ENCODE results near the gene LBH.

Gene LBH

GRCh38 chr2:30235859-30236535 lies 4.7 kb downstream of the LBH start:
- no peak for FAIRE-seq

DNA sequence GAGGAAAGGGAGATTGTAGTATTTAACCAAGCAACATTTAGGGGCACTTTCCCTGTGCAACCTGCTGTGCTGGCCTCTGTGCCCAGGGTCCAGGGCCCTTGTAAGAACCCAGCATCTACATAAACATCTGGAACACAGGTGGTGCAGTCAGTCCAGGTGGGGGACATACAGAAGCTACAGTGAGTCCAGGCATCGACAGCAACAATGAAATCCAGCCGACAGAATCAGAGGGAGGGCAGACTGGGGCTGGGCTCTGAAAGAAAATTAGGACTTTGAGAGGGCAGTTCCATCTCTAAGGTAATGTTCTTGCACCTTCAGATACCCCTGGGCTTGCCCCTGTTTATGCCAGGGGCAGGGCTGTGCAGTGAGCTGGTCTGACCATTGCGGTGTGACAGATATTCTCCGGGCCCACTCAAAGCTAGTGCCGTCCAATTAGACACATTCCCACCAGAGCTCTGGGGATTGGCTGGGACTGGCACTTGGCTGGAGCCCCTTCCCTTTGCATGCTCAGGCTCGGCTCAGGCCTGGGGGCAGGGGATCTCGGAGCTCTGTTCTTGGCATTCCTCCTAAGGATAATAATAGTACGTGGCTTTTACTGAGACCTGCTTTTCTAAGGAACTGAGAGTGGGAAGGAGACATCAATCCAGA lies 5.4 kb downstream of the LBH start:
- no peak for FAIRE-seq

DNA sequence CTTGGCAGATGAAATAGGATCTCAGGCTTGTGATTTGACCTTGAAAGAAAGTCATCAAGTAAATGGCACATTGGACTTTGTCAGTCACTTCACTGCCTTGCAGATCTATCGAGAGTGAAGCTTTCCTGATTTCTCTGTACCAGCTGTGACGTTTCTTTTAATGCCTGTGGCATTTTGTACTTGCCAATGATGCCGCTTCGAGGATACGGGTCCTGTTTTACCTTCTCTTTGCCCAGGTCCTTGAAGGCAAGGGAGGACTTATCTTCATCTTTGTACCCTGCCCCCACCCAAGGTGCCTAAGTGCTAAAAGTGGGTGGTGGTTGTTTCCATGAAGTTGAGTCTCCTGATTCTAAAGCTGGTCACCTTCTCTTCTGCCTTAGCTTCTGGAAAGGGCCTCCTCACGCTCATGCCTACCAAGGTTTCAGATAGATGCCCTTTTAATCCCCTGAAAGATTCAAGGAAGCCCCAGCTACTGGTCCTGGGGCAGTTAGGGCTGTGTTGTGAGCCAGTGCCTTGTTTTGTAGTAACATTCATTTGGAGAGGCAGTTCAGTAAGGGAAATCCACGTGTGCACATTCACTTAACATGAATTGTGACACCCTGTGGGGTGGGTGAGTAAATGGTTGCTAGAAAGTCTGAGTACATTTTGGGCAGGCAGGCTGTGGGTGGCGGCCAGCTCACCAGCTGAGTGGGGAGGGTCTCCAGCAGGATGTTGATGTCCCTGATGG lies 6.1 kb downstream of the LBH start:
- no peak for FAIRE-seq

DNA sequence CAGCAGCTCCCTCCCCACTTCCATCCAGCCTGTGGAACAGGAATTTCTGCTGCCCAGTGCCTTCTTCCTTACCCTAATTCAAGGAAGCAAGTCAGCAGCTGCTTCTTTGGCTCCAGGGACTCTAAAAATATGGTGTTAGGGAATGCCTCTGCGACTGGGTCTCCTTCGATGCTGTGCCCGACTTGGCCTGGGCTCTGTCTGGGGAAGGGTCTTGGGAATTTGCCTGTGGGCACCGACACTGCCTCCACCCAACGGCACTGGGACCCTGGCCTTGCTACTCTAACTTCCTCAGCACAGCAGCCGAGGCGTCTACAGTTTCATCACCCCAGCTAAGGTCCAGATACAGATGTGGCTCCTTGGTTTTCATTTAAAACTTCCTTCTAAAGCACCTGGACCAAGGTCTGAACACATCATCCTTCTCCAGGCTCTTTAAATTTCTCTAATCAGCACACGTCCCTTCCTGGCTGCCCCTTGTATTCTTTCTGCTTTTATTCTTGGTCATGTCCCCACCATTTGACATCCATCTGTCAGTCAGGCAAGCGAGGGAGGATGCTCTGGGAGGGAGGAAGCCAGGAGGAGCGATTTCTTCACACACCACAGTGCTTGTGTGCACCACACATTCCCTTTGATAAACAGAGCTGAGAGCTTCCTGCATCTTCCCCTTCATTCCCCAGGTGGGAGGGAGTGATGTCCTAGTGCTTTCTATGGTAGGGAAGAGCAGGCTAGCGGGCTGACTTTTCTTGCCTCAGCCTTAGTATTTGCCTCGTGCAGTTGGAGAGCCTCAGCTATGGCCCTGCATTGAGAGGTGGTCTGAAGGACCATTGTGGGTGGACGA lies 6.8 kb downstream of the LBH start:
- FAIRE-seq: no peak

DNA sequence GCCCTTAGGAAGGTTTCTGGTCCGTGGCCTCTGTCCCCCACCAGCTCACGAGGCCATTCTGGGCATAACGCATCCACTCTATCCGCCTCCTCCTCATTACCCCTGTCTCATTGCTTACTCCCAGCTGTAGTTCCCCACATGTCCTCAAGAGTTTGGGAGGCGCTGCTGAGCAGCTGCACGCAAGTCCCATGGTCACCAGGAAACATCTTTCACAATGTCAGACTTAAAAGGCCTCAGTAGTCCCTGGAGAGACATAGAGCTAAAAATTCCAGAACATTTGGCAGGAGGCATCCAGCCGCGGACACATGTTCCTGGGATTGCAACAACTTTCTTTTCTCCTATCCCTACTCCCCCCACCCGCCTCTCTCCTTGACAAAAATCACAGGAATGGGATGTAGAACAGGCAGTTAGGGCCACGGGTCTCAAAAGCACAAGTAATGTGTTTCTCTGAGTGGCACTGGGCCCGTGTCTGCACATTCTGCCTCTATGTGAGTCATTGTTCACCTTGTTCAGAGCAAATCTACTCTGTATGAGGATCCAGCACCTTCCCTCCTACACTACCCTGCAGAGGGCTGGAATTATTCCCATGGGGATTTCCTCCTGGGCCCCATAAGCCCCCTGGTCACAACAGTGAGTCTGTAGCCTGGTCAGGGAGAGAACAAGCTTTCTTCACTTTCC lies 8.1 kb downstream of the LBH start:
- no peak for FAIRE-seq

GRCh38 chr2:30239986-30240752 lies 8.8 kb downstream of the LBH start:
- FAIRE-seq: no peak

DNA sequence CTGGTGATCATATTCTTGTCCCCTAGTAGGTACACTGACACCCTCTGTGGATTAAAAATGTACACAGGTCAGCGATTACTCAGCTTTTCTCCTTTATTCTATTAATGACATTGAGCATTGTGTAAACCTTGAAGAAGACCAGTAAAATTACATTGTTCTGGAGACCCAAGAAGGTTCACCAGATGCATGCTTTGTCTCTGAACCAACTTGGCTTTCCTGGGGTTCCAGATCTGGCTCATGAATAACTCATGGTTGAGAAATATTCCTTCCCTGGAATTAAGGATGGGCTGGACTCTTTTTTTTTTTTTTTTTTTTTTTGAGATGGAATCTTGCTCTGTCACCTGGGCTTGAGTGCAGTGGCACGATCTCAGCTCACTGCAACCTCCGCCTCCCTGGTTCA lies 11.9 kb downstream of the LBH start:
- FAIRE-seq: no peak

- FAIRE-seq: no peak
These were observed 14.0 kb downstream of the LBH start for GRCh38 chr2:30245364-30245763.

GRCh38 chr2:30248791-30249190 lies 17.5 kb downstream of the LBH start:
- no peak for FAIRE-seq

DNA sequence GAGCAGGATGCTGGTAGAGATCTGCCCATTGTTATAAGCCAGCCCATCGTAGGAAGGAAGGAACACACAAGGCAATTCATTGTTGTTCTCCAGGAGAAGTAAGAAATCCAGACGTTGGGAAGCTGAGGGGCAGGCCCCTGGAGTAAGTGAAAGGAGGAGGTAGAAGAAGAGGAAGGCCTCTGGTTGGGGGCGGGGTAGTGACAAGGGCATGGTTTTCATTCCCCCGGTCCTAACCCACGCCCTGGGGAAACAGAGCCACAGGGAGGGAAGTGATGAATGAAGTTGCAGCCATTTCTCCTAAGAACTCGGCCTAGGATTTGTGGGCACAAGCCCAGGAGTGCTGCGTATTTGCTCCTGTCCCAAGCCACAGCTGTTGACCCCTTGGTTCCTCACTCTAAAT lies 18.0 kb downstream of the LBH start:
- FAIRE-seq: no peak

DNA sequence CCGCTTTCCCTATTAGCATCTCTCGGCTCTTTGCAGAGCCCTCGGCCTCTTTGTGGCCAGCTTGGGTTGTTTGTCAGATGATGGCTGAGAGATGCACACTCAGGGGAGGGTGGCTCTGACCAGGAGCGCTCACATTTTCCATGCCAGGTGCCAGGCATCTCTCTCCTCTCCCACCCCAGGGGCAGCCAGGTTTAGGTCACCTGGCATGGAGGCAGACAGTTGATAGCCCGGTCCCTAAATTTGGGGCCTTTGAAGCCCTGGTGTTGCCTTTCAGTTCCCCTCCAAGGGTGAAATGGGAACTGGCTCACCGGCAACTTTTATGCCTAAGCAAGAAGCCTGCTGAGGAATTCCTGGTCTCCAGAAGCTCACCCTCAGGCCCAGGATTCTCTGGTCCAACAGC lies 19.1 kb downstream of the LBH start:
- no peak for FAIRE-seq

- FAIRE-seq: no peak
These were observed 21.7 kb downstream of the LBH start for GRCh38 chr2:30252723-30253701.

DNA sequence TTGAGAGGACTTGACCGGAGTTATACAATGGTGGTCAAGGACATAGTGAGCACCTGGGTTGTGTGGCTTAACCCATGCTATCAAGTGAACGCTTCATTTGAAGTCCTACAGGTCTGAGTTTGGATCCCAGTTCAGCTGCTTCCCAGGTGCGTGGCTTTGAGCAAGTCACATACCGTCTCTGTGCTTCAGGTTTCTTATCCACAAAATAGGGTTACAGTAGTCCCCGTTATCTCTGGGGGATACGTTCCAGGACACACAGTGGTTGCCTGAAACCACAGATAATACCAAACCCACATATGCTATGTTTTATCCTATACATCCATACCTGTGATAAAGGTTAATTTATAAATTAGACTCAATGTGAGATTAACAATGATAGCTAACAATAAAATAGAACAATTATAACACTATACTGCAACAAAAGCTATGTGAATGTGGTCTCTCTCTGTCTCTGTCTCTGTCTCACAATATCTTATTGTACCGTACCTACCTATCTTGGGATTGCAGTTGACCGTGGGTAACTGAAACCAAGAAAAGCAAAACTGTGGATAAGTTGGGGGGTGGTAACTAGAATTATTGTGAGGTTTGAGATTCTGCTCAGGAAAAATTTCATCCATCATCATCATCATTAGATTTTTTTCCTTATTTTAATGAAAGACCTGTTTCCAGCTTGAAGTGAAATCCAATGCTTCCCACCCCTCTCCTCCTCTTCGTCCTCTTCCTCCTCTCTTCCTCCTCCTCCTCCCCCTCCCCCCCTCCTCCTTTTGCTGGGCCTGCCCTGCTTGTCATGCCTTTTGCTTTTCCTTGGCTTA lies 22.7 kb downstream of the LBH start:
- no peak for FAIRE-seq

DNA sequence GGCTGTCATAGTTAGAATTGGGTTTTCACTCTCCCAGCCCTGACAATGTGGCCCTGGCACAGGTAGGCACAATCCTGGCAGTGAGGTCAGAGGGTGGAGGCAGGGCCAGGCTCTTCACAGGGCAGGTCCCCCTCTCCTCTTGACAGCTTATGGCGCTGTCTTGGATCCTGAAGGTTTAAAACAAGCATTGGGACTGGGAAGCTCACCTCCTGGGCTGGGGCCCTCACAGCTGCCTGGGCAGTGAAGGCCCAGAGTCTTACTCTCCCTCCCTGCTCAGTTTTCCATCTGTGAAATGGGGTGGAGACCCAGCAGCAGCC lies 23.3 kb downstream of the LBH start:
- FAIRE-seq: no peak

GRCh38 chr2:30255026-30255425 lies 23.7 kb downstream of the LBH start:
- FAIRE-seq: no peak

- FAIRE-seq: no peak
These were observed 24.4 kb downstream of the LBH start for GRCh38 chr2:30255466-30256408.

GRCh38 chr2:30257266-30258214 lies 26.2 kb downstream of the LBH start:
- FAIRE-seq: no peak

DNA sequence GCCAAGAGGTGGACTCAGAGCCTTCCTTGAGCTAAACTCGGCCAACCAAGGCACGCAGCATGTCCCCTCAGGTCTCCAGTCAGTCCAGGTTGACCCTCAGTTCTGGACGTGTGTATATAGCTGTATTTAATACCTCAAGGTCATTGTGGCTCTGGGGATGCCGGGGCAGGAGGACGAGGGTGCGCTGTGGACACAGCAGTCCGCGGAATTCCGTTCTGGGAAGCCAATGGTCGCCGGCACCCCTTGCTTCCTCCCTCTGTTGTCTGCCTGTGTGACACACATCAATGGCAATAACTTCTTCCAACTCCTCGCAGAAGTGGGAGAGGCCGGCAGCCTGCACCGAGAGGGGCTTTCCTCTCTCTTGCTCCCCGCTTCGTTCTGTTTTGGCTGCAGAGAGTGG lies 27.7 kb downstream of the LBH start:
- no peak for FAIRE-seq

Measured in G401.6 (cell line).